ENCODE results near the gene PRR18. TPM values are rescaled to one million over a fixed set of nuclear protein-coding genes. Genes with fewer than 3 reads are reported as not detected.

Gene PRR18
- total and polyA plus RNA-seq, 2 donors (not counting 1 experiment from before 2014, with no cell fraction given), result not detected

GRCh38 chr6:166335378-166336302 is 27.4 kb upstream of the PRR18 start:
- no peak for DNase-seq (ENCODE audit: low read depth in 2 of 2)
- H2AFZ ChIP-seq (ENCODE audit: low read length), result no peak overlapping the region
- peaks cover under 1% of the 10 kb centered on the region for H3K4me1 ChIP-seq (ENCODE audit: control insufficient read depth, extremely low read depth, insufficient read depth, low read length)
- H3K27me3 ChIP-seq (ENCODE audit: control insufficient read depth, insufficient read depth, low read length), result no peaks in the 10 kb centered on the region
- no peak overlapping the region for H3K4me3 ChIP-seq (replicated peaks in 1 of 4; ENCODE audit: control extremely low read depth in 1 of 4, insufficient read depth in 1 of 4, low read depth in 3 of 4, low read length in 4 of 4)
- no peaks in the 10 kb centered on the region for H3K9me3 ChIP-seq (ENCODE audit: control insufficient read depth, insufficient read depth, low read depth, low read length)
- no peaks in the 10 kb centered on the region for H3K36me3 ChIP-seq (ENCODE audit: control insufficient read depth, insufficient read depth, low read length)
- no peak overlapping the region for H3K27ac ChIP-seq (ENCODE audit: insufficient read depth, low read length)
- no peak overlapping the region for H3K9ac ChIP-seq (ENCODE audit: insufficient read depth, low read length)
- no peak overlapping the region for H3K4me2 ChIP-seq (ENCODE audit: extremely low read depth, insufficient read depth, low read length)
- peaks cover 65% of the 10 kb centered on the region for H3K79me2 ChIP-seq (ENCODE audit: control insufficient read depth, insufficient read depth, low read length)
- H4K20me1 ChIP-seq (ENCODE audit: control insufficient read depth, extremely low read depth, insufficient read depth, low read length), result no peaks in the 10 kb centered on the region
- no peak for TF ChIP-seq EZH2 (IDR thresholded peaks at IDR 0.05; ENCODE audit: low read length, missing control alignments)
- TF ChIP-seq CTCF (conservative IDR thresholded peaks at IDR 0.05 in 1 of 2, IDR thresholded peaks at IDR 0.05 in 1 of 2; ENCODE audit: low read depth in 1 of 2, low read length in 2 of 2), result no peak

- H3K9me3 ChIP-seq (ENCODE audit: control insufficient read depth, insufficient read depth, low read depth, low read length), result no peaks in the 10 kb centered on the region
- no peak overlapping the region for H3K4me3 ChIP-seq (replicated peaks in 1 of 4; ENCODE audit: control extremely low read depth in 1 of 4, insufficient read depth in 1 of 4, low read depth in 3 of 4, low read length in 4 of 4)
- H2AFZ ChIP-seq (ENCODE audit: low read length), result no peak overlapping the region
- no peaks in the 10 kb centered on the region for H3K36me3 ChIP-seq (ENCODE audit: control insufficient read depth, insufficient read depth, low read length)
- peaks cover 62% of the 10 kb centered on the region for H3K79me2 ChIP-seq (ENCODE audit: control insufficient read depth, insufficient read depth, low read length)
- TF ChIP-seq CTCF (conservative IDR thresholded peaks at IDR 0.05 in 1 of 2, IDR thresholded peaks at IDR 0.05 in 1 of 2; ENCODE audit: low read depth in 1 of 2, low read length in 2 of 2) (no peak), EZH2 (IDR thresholded peaks at IDR 0.05; ENCODE audit: low read length, missing control alignments) (no peak)
- H3K4me2 ChIP-seq (ENCODE audit: extremely low read depth, insufficient read depth, low read length), result no peak overlapping the region
- no peak overlapping the region for H3K27ac ChIP-seq (ENCODE audit: insufficient read depth, low read length)
- H3K4me1 ChIP-seq (ENCODE audit: control insufficient read depth, extremely low read depth, insufficient read depth, low read length), result no peaks in the 10 kb centered on the region
- no peak for DNase-seq (ENCODE audit: low read depth in 2 of 2)
- H3K27me3 ChIP-seq (ENCODE audit: control insufficient read depth, insufficient read depth, low read length), result no peaks in the 10 kb centered on the region
- H3K9ac ChIP-seq (ENCODE audit: insufficient read depth, low read length), result no peak overlapping the region
- no peaks in the 10 kb centered on the region for H4K20me1 ChIP-seq (ENCODE audit: control insufficient read depth, extremely low read depth, insufficient read depth, low read length)
Observed at GRCh38 chr6:166334878-166335277, 26.7 kb upstream of the PRR18 start.

- Histone ChIP-seq H3K9me3 (ENCODE audit: control insufficient read depth, insufficient read depth, low read depth, low read length) (no peaks in the 10 kb centered on the region), H3K27ac (ENCODE audit: insufficient read depth, low read length) (no peak overlapping the region), H3K4me3 (replicated peaks in 1 of 4; ENCODE audit: control extremely low read depth in 1 of 4, insufficient read depth in 1 of 4, low read depth in 3 of 4, low read length in 4 of 4) (no peak overlapping the region), H3K9ac (ENCODE audit: insufficient read depth, low read length) (no peak overlapping the region), H4K20me1 (ENCODE audit: control insufficient read depth, extremely low read depth, insufficient read depth, low read length) (no peaks in the 10 kb centered on the region), H3K27me3 (ENCODE audit: control insufficient read depth, insufficient read depth, low read length) (no peaks in the 10 kb centered on the region), H2AFZ (ENCODE audit: low read length) (no peak overlapping the region), H3K4me1 (ENCODE audit: control insufficient read depth, extremely low read depth, insufficient read depth, low read length) (no peaks in the 10 kb centered on the region), H3K4me2 (ENCODE audit: extremely low read depth, insufficient read depth, low read length) (no peak overlapping the region), H3K36me3 (ENCODE audit: control insufficient read depth, insufficient read depth, low read length) (no peaks in the 10 kb centered on the region), H3K79me2 (ENCODE audit: control insufficient read depth, insufficient read depth, low read length) (peaks cover 52% of the 10 kb centered on the region)
- no peak for DNase-seq (ENCODE audit: low read depth in 2 of 2)
- TF ChIP-seq EZH2 (IDR thresholded peaks at IDR 0.05; ENCODE audit: low read length, missing control alignments) (no peak), CTCF (conservative IDR thresholded peaks at IDR 0.05 in 1 of 2, IDR thresholded peaks at IDR 0.05 in 1 of 2; ENCODE audit: low read depth in 1 of 2, low read length in 2 of 2) (no peak)
Observed at GRCh38 chr6:166333172-166333995, 25.2 kb upstream of the PRR18 start.

All from fibroblast of lung (primary cell).